AG04449 (cell line): ENCODE results near the gene TLE4.

Experiments
- CTCF ChIA-PET: fragments of 350-600 bp; formaldehyde crosslinking; extraction: SDS; loops from one replicate; lab custom pipeline; 2021; ENCODE audit warnings: antibody characterized with exemption; lab: Yijun Ruan, JAX
- POLR2A ChIA-PET: fragments of 400-600, 350-600 bp; formaldehyde crosslinking; extraction: SDS; loops from one replicate; lab custom pipeline; 2020; ENCODE audit warnings: antibody characterized with exemption, inconsistent platforms; lab: Yijun Ruan, JAX
- DNase-seq: peaks from one replicate; pipeline ENCODE4 v3.0.0-alpha.2; 2010; ENCODE audit warnings: low read depth, low spot score
- H3K4me3 ChIP-seq: 2 replicates; pipeline ENCODE4 v1.5.1; 2011; ENCODE audit warnings: low read depth, mild to moderate bottlenecking, control low read depth, low read length
- TF ChIP-seq, protein P1 (sequence below): IDR thresholded peaks from one replicate; pipeline ENCODE4 v1.5.1; 2011; ENCODE audit warnings: mild to moderate bottlenecking, moderate library complexity, low read length, control low read depth, inconsistent platforms; ENCODE audit not compliant: insufficient read depth; ENCODE audit errors: missing control alignments

TLE4 gene

DNA sequence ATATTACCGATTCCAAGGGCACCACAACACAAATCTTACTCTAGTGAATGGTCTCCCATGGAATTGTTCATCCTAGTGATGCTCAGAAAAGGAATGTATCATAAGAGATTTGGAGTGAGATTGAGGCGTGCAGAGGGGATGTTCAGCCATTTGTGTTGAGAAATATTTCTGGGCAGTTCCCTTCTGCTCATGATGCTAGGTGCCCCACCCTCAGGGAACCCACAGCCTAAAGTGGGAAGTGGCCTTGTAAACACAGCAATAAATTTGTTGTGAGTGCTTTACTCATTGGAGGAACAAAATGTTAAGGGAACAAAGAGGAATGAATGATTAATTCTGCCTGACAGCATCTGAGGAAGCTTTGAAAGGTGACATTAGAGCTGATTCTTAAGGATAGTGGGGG is 129.9 kb downstream of the TLE4 start:
- no peak for DNase-seq
- ChIA-PET POLR2A (no interaction called here), CTCF (no interaction called here)
- H3K4me3 ChIP-seq, result no peak overlapping the region
- TF ChIP-seq, protein P1, sequence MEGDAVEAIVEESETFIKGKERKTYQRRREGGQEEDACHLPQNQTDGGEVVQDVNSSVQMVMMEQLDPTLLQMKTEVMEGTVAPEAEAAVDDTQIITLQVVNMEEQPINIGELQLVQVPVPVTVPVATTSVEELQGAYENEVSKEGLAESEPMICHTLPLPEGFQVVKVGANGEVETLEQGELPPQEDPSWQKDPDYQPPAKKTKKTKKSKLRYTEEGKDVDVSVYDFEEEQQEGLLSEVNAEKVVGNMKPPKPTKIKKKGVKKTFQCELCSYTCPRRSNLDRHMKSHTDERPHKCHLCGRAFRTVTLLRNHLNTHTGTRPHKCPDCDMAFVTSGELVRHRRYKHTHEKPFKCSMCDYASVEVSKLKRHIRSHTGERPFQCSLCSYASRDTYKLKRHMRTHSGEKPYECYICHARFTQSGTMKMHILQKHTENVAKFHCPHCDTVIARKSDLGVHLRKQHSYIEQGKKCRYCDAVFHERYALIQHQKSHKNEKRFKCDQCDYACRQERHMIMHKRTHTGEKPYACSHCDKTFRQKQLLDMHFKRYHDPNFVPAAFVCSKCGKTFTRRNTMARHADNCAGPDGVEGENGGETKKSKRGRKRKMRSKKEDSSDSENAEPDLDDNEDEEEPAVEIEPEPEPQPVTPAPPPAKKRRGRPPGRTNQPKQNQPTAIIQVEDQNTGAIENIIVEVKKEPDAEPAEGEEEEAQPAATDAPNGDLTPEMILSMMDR, result no peak

DNA sequence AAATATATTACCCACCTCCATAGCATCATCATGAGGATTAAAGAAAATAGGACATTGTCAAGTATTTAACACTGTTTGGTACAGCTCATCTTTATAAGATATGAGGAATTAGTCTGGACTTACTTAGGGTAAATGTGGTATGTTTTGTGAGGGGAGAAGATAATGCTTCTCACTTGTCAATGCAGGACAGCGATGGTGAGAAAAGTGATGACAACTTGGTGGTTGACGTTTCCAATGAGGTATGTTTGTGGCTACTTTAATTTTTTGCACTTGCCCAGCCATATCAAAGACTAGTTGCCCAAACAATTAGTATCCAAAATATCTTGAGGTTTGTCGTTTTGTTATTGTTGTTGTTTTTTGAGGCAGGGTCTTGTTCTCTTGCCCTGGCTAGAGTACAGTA is 133.9 kb downstream of the TLE4 start:
- ChIA-PET POLR2A (no interaction called here), CTCF (no interaction called here)
- DNase-seq, result no peak
- no peak overlapping the region for H3K4me3 ChIP-seq
- TF ChIP-seq, protein P1, result no peak

DNA sequence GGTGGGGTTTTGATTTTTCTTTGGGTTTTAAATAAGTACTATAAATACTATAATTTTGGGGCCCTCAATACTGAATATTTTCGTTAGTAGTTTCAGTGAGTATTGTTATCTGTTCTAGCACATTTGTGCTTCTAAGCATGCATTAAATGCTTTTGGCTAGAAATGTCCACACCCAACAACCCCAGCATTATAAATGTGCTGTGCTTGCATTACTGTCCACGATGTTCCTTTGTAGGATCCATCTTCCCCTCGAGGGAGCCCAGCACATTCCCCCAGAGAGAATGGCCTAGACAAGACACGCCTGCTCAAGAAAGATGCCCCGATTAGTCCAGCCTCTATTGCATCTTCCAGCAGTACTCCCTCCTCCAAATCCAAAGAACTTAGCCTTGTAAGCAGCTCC is 134.7 kb downstream of the TLE4 start:
- TF ChIP-seq, protein P1, result no peak
- ChIA-PET POLR2A (no interaction called here), CTCF (no interaction called here)
- no peak overlapping the region for H3K4me3 ChIP-seq
- no peak for DNase-seq

DNA sequence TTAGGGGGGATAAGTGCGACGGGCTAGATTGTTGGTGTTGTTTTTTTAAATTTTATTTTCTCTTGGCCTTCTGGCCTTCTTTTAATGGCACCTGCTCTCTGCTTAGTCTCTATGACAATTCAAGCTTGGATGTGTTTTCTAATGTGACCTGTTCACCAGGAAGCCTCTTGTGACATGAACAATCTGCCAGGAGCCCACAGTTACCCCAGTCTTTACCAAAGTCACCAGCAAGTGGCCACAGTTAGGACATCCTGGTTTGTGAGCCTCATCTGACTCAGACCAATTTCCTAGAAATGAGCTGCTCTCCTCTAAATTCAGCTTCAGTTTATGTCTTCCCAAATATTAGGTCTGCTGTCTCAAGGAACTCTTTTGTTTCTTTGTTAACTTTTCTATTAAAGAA is 135.8 kb downstream of the TLE4 start:
- TF ChIP-seq, protein P1, result no peak
- DNase-seq, result no peak
- POLR2A ChIA-PET, result no interaction called here
- H3K4me3 ChIP-seq, result no peak overlapping the region
- CTCF ChIA-PET, result no interaction called here

DNA sequence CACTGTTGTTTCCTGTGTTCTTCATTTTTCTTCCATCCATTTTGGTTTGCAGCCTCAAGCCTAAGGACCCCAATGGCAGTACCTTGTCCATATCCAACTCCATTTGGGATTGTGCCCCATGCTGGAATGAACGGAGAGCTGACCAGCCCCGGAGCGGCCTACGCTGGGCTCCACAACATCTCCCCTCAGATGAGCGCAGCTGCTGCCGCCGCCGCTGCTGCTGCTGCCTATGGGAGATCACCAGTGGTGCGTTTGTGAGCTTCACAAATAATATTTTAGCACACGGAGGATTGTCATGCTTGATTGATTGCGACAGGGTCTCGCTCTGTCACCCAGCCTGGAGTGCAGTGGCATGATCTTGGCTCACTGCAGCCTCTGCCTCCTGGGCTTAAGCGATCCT is 136.8 kb downstream of the TLE4 start:
- ChIA-PET POLR2A (no interaction called here), CTCF (no interaction called here)
- H3K4me3 ChIP-seq, result no peak overlapping the region
- DNase-seq, result no peak
- TF ChIP-seq, protein P1, result no peak

DNA sequence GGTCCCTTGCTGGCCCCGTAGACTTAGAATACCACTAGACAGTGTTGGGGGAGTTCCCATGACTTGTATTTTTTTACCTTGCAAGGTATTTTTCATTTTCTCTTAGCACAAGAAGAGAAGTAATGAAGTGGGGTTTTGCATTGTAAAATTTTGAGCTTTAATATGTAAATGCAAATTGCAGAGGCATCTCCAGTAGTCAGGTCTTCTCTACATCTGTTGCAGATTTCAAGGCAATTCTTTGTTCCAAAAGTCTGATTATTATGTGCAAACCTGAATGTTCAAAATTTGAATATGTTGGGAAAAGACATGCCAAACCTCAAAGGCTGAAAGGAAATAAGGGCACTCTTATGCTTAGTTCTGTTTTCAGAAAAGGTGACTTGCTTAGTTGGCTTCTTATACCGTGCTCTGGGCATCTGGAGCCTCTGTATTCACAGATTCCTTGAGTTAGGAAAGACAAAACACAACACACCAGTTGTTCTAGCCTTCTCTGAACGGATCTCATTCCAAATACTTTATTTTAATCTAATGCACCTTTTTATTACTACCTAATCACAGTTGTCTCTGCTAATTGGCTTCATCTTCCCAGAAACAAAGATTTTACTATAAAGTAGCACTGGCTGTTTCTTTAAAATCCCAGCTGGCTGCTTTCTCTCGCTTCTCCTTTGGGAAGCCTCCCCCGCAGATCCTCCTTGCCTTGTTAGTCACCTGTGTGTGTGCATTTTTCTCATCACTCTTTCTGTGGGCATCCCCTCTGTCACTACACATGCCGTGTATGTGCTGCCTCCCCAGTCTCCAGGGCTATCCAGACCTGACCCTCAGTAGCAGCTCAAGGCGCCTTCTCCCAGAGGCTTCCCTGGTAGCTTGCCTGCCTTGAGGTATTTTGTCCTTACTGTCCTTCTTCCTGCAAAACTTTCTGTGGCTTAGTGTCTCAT is 138.2 kb downstream of the TLE4 start:
- ChIA-PET POLR2A (no interaction called here), CTCF (no interaction called here)
- no peak for DNase-seq
- TF ChIP-seq, protein P1, result no peak
- H3K4me3 ChIP-seq, result no peak overlapping the region
